Measurements from ENCODE around the gene TOP3B.

DNA sequence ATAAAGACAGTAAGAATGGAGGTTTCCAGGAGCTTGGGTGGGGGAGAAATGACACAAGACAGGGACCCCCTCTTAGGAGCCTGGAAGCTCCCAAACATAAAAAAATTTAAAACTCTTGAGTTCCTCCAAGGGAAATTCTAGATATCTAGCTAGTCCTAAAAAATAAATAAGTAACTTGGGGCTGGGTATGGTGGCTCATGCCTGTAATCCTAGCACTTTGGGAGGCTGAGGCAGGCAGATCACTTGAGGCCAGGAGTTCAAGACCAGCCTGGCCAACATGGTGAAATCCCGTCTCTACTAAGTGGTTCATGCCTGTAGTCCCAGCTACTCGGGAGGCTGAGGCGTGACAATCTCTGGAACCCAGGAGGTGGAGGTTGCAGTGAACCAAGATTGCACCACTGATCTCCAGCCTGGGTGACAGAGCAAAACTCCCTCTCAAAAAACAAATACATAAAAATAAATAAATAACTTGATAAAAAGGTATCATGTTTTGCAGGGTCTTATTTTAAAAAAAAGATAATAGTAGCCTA, 20.0 kb upstream of the TOP3B start:
- TF ChIP-seq, protein P1, sequence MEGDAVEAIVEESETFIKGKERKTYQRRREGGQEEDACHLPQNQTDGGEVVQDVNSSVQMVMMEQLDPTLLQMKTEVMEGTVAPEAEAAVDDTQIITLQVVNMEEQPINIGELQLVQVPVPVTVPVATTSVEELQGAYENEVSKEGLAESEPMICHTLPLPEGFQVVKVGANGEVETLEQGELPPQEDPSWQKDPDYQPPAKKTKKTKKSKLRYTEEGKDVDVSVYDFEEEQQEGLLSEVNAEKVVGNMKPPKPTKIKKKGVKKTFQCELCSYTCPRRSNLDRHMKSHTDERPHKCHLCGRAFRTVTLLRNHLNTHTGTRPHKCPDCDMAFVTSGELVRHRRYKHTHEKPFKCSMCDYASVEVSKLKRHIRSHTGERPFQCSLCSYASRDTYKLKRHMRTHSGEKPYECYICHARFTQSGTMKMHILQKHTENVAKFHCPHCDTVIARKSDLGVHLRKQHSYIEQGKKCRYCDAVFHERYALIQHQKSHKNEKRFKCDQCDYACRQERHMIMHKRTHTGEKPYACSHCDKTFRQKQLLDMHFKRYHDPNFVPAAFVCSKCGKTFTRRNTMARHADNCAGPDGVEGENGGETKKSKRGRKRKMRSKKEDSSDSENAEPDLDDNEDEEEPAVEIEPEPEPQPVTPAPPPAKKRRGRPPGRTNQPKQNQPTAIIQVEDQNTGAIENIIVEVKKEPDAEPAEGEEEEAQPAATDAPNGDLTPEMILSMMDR (IDR thresholded peaks at IDR 0.05; ENCODE audit: insufficient read depth, low read length, poor library complexity, severe bottlenecking): no peak
- TF ChIP-seq EZH2phosphoT487 (conservative IDR thresholded peaks at IDR 0.05; ENCODE audit: low read length): no peak

All from SU-DHL-6 (cell line).